HepG2 (cell line): ENCODE measurements around the gene NINJ2.

ENCODE experiments used
- CREM ChIP-seq, 2 experiments: sonication (generic) in 1 of 2; formaldehyde crosslinking in 1 of 2; IDR thresholded peaks; 2 replicates each; pipeline versions ENCODE4 v1.4.0 to v1.6.1; 2016 to 2020; ENCODE audit warnings: antibody characterized with exemption in 1 of 2, mild to moderate bottlenecking in 1 of 2, missing genetic modification reagents in 1 of 2
- ELF3 ChIP-seq: IDR thresholded peaks from 2 replicates; pipeline ENCODE4 v1.6.1; 2016; ENCODE audit warnings: missing genetic modification reagents, missing compliant biosample characterization
- EP300 ChIP-seq, 3 experiments: sonication (generic) in 1 of 3; formaldehyde crosslinking in 1 of 3; IDR thresholded peaks; 2 replicates each; pipeline versions ENCODE4 v1.5.1 to v1.6.1; 2011 to 2020; ENCODE audit warnings: low read depth in 2 of 3, low read length in 2 of 3, borderline replicate concordance in 1 of 3, improper control_type of control experiment in 1 of 3, mild to moderate bottlenecking in 1 of 3, missing genetic modification reagents in 1 of 3, moderate library complexity in 1 of 3
- ETV5 ChIP-seq: IDR thresholded peaks from 2 replicates; pipeline ENCODE4 v1.6.1; 2018; ENCODE audit warnings: missing biosample characterization, missing genetic modification reagents, inconsistent platforms, borderline replicate concordance
- FOXA1 ChIP-seq, 2 experiments: fragments of 450-650 bp in 1 of 2; sonication (generic) in 1 of 2; formaldehyde crosslinking in 1 of 2; IDR thresholded peaks; 2 replicates each; pipeline versions ENCODE4 v1.4.0 to v1.6.1; 2016 to 2020; ENCODE audit warnings: missing genetic modification reagents in 1 of 2
- HDAC1 ChIP-seq: sonication (generic); formaldehyde crosslinking; IDR thresholded peaks from 2 replicates; pipeline ENCODE4 v1.5.1; 2020; ENCODE audit warnings: mild to moderate bottlenecking, missing genetic modification reagents
- MED1 ChIP-seq: sonication (generic); formaldehyde crosslinking; IDR thresholded peaks from 2 replicates; pipeline ENCODE4 v1.4.0; 2020; ENCODE audit warnings: missing genetic modification reagents
- POLR2AphosphoS5 ChIP-seq: IDR thresholded peaks from 2 replicates; pipeline ENCODE4 v1.6.1; 2012; ENCODE audit warnings: low read depth, low read length
- STAT5B ChIP-seq: sonication (generic); formaldehyde crosslinking; IDR thresholded peaks from 2 replicates; pipeline ENCODE4 v1.4.0; 2020; ENCODE audit warnings: missing genetic modification reagents
- ZNF282 ChIP-seq: fragments of 450-650 bp; IDR thresholded peaks from 2 replicates; pipeline ENCODE4 v1.6.1; 2018; ENCODE audit not compliant: partially characterized antibody
- ZNF670 ChIP-seq: sonication (generic); formaldehyde crosslinking; IDR thresholded peaks from 2 replicates; pipeline ENCODE4 v1.8.0; 2022; ENCODE audit warnings: mild to moderate bottlenecking, missing genetic modification reagents, borderline replicate concordance
- TF ChIP-seq, protein P1 (sequence below): IDR thresholded peaks from 2 replicates; pipeline ENCODE4 v1.6.1; 2016; ENCODE audit warnings: mild to moderate bottlenecking

DNA sequence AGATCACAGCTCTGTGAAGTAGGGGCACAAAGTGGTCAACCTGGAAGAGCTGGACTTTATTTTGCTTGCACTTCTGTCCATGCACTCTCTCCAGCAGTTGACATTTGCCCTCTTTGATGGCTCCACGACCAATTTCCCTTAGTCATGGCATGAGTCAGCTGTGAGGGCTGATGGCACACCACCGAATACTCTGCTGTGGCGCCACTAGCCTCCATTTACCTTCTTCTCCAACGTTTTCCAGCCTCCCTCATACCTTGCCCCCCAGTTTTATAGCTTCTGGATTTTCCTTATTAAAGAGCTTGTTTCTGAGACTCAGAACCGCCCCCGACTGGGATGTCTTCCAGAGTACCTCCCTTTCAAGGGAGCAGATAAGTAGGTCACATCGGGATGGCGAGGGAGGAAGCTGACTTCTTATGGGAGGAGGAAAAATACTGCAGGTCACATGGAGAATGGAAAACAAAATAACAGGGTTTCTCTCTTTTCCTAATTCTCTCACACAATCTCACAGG lies 17.6 kb downstream of the NINJ2 start:
- TF ChIP-seq POLR2AphosphoS5: no peak
- peak; percentile 88 for TF ChIP-seq MED1
- no peak for TF ChIP-seq ZNF282
- 0 out of 2 replicates have a peak, but pooled peaks have one; percentile 22 for TF ChIP-seq ZNF670 (CRISPR knock-in tag)
- TF ChIP-seq EP300 (IDR thresholded peaks at IDR 0.05; ENCODE audit: low read depth in 2 of 2, low read length in 2 of 2): peak in 1 of 2 experiments; percentile 70; a peak in 2 of 4 replicates
- no peak for TF ChIP-seq EP300 (CRISPR knock-in tag; IDR thresholded peaks at IDR 0.05; ENCODE audit: borderline replicate concordance)
- TF ChIP-seq FOXA1 (IDR thresholded peaks at IDR 0.05): no peak
- TF ChIP-seq FOXA1 (CRISPR knock-in tag; IDR thresholded peaks at IDR 0.05): peak; percentile 55
- TF ChIP-seq HDAC1: peak; percentile 63; the same call in 1 of the 2 replicates
- TF ChIP-seq, protein P1, sequence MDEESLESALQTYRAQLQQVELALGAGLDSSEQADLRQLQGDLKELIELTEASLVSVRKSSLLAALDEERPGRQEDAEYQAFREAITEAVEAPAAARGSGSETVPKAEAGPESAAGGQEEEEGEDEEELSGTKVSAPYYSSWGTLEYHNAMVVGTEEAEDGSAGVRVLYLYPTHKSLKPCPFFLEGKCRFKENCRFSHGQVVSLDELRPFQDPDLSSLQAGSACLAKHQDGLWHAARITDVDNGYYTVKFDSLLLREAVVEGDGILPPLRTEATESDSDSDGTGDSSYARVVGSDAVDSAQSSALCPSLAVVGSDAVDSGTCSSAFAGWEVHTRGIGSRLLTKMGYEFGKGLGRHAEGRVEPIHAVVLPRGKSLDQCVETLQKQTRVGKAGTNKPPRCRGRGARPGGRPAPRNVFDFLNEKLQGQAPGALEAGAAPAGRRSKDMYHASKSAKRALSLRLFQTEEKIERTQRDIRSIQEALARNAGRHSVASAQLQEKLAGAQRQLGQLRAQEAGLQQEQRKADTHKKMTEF (CRISPR knock-in tag): peak; percentile 55
- peak; percentile 27; the same call in 1 of the 2 replicates for TF ChIP-seq ETV5 (CRISPR knock-in tag)
- no peak for TF ChIP-seq STAT5B (CRISPR knock-in tag)
- TF ChIP-seq ELF3: peak; percentile 74
- TF ChIP-seq CREM (IDR thresholded peaks at IDR 0.05): no peak
- TF ChIP-seq CREM (CRISPR knock-in tag; IDR thresholded peaks at IDR 0.05): no peak
